Neural cell (in vitro differentiated cells): Measurements from ENCODE around the gene CFAP161. TPM values are rescaled to one million over a fixed set of nuclear protein-coding genes. Genes with fewer than 3 reads are reported as not detected.

Experiments used
- H2AFZ ChIP-seq: fragments of 200-600, 300-800 bp; sonication (generic), shearing (Covaris generic); 2 replicates; pipeline ENCODE4 v1.6.0; 2014; ENCODE audit warnings: low read depth, mild to moderate bottlenecking, antibody characterized with exemption, low read length, moderate library complexity
- H3F3A ChIP-seq: fragments of 200-600 bp; shearing (Covaris generic); 2 replicates; pipeline ENCODE4 v1.6.1; 2016; ENCODE audit warnings: mild to moderate bottlenecking, moderate library complexity, mixed read lengths, antibody characterized with exemption, low read length; ENCODE audit not compliant: insufficient read depth, poor library complexity, severe bottlenecking
- H3K27ac ChIP-seq: fragments of 200-600, 300-800 bp; sonication (generic), shearing (Covaris generic); 2 replicates; pipeline ENCODE4 v1.5.1; 2014; ENCODE audit warnings: mild to moderate bottlenecking, low read length, moderate library complexity
- H3K27me3 ChIP-seq: fragments of 300-800, 200-600 bp; sonication (generic), shearing (Covaris generic); 2 replicates; pipeline ENCODE4 v1.6.0; 2014; ENCODE audit warnings: mild to moderate bottlenecking, low read depth, low read length, moderate library complexity; ENCODE audit not compliant: insufficient read depth
- H3K36me3 ChIP-seq: fragments of 300-800, 200-600 bp; sonication (generic), shearing (Covaris generic); 2 replicates; pipeline ENCODE4 v1.5.1; 2014; ENCODE audit warnings: mild to moderate bottlenecking, antibody characterized with exemption, low read length, moderate library complexity; ENCODE audit not compliant: insufficient read depth
- H3K4me2 ChIP-seq: fragments of 300-800, 200-600 bp; sonication (generic), shearing (Covaris generic); 2 replicates; pipeline ENCODE4 v1.6.0; 2014; ENCODE audit warnings: mild to moderate bottlenecking, low read length
- H3K4me3 ChIP-seq: fragments of 300-800, 200-600 bp; sonication (generic), shearing (Covaris generic); 2 replicates; pipeline ENCODE4 v1.5.1; 2014; ENCODE audit warnings: mild to moderate bottlenecking, low read length, moderate library complexity
- H3K79me2 ChIP-seq: fragments of 200-600 bp; shearing (Covaris generic); replicated peaks from 2 replicates; pipeline ENCODE4 v1.6.0; 2014; ENCODE audit warnings: mild to moderate bottlenecking, low read length, moderate library complexity; ENCODE audit not compliant: insufficient read depth
- H3K9ac ChIP-seq: fragments of 300-800, 200-600 bp; sonication (generic), shearing (Covaris generic); 2 replicates; pipeline ENCODE4 v1.6.1; 2016; ENCODE audit warnings: mild to moderate bottlenecking, low read length, mixed read lengths
- H3K9me2 ChIP-seq: fragments of 200-600 bp; shearing (Covaris generic); 2 replicates; pipeline ENCODE4 v1.6.1; 2016; ENCODE audit warnings: mild to moderate bottlenecking, low read length, mixed read lengths; ENCODE audit not compliant: insufficient read depth
- H3K9me3 ChIP-seq: fragments of 200-600, 300-800 bp; sonication (generic), shearing (Covaris generic); 2 replicates; pipeline ENCODE4 v1.6.1; 2016; ENCODE audit warnings: mild to moderate bottlenecking, mixed run types, low read length, moderate library complexity, mixed read lengths
- H4K20me1 ChIP-seq: fragments of 200-600 bp; shearing (Covaris generic); 2 replicates; pipeline ENCODE4 v1.6.1; 2016; ENCODE audit warnings: mild to moderate bottlenecking, mixed run types; ENCODE audit not compliant: insufficient read depth
- EP300 ChIP-seq: fragments of 450-650 bp; conservative IDR thresholded peaks from 2 replicates; pipeline ENCODE4 v1.6.1; 2014; ENCODE audit warnings: antibody characterized with exemption, mild to moderate bottlenecking, moderate library complexity; ENCODE audit not compliant: poor library complexity, severe bottlenecking
- EZH2 ChIP-seq: fragments of 200-600, 300-800 bp; shearing (Covaris generic), sonication (generic); IDR thresholded peaks from 2 replicates; pipeline ENCODE4 v1.6.1; 2014; ENCODE audit warnings: antibody characterized with exemption, low read length, borderline replicate concordance, mild to moderate bottlenecking; ENCODE audit not compliant: insufficient read depth, poor library complexity, severe bottlenecking
- MXI1 ChIP-seq: fragments of 450-650 bp; conservative IDR thresholded peaks from 2 replicates; pipeline ENCODE4 v1.6.1; 2014; ENCODE audit warnings: antibody characterized with exemption, mild to moderate bottlenecking; ENCODE audit not compliant: poor library complexity, severe bottlenecking
- POLR2AphosphoS5 ChIP-seq: IDR thresholded peaks from 2 replicates; pipeline ENCODE4 v1.6.1; 2012
- RAD21 ChIP-seq: fragments of 450-650 bp; conservative IDR thresholded peaks from 2 replicates; pipeline ENCODE4 v1.6.1; 2014; ENCODE audit warnings: antibody characterized with exemption, mild to moderate bottlenecking, moderate library complexity
- SMC3 ChIP-seq: fragments of 450-650 bp; conservative IDR thresholded peaks from 2 replicates; pipeline ENCODE4 v1.6.1; 2014; ENCODE audit warnings: antibody characterized with exemption, mild to moderate bottlenecking, moderate library complexity; ENCODE audit not compliant: poor library complexity
- TAF1 ChIP-seq: IDR thresholded peaks from 2 replicates; pipeline ENCODE4 v1.6.1; 2012; ENCODE audit warnings: low read depth
- polyA plus RNA-seq: library from polyadenylated mRNA; depleted of rRNA; stranded (reverse); fragments of >200 nt; gene quantifications from 2 replicates; pipeline ENCODE4 v1.2.3, GENCODE V29; 2014
- TF ChIP-seq, protein P1 (sequence below): fragments of 450-650 bp; IDR thresholded peaks from 2 replicates; pipeline ENCODE4 v1.5.1; 2014; ENCODE audit warnings: antibody characterized with exemption, mild to moderate bottlenecking, moderate library complexity; ENCODE audit not compliant: poor library complexity, severe bottlenecking
- TF ChIP-seq, protein P2 (sequence below): IDR thresholded peaks from 2 replicates; pipeline ENCODE4 v1.6.1; 2012; ENCODE audit warnings: borderline replicate concordance

Gene CFAP161
- polyA plus RNA-seq, 1 donor from 2014 or later, result not detected

DNA sequence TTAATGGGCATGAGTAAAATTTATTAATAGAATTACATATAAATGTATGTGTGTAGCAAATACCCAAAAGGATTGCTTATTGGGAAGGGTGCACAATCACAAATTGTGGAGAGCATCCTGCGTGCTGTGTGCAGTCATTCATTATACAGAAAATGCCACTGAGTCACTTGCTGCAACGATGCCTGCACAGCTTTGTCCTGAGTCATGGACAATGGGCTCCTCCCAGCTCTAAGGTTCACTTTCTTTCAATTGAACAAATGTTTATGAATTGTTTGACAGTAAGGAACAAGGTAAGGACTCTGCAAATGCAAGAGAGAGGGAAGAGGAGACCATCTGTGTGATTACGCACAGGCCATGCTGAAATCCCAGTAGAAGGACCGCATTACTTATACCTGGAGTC is 18.7 kb downstream of the CFAP161 start:
- Histone ChIP-seq H2AFZ (no peak overlapping the region), H3K9me3 (no peaks in the 10 kb centered on the region), H3K9me2 (no peaks in the 10 kb centered on the region), H3K27ac (no peak overlapping the region), H3K4me3 (no peak overlapping the region), H4K20me1 (no peaks in the 10 kb centered on the region), H3K9ac (no peak overlapping the region), H3K79me2 (no peaks in the 10 kb centered on the region), H3K27me3 (no peaks in the 10 kb centered on the region), H3F3A (no peaks in the 10 kb centered on the region), H3K4me2 (no peak overlapping the region), H3K36me3 (no peaks in the 10 kb centered on the region)
- TF ChIP-seq, protein P1, sequence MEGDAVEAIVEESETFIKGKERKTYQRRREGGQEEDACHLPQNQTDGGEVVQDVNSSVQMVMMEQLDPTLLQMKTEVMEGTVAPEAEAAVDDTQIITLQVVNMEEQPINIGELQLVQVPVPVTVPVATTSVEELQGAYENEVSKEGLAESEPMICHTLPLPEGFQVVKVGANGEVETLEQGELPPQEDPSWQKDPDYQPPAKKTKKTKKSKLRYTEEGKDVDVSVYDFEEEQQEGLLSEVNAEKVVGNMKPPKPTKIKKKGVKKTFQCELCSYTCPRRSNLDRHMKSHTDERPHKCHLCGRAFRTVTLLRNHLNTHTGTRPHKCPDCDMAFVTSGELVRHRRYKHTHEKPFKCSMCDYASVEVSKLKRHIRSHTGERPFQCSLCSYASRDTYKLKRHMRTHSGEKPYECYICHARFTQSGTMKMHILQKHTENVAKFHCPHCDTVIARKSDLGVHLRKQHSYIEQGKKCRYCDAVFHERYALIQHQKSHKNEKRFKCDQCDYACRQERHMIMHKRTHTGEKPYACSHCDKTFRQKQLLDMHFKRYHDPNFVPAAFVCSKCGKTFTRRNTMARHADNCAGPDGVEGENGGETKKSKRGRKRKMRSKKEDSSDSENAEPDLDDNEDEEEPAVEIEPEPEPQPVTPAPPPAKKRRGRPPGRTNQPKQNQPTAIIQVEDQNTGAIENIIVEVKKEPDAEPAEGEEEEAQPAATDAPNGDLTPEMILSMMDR, result no peak
- TF ChIP-seq SMC3, result no peak
- TF ChIP-seq, protein P2, sequence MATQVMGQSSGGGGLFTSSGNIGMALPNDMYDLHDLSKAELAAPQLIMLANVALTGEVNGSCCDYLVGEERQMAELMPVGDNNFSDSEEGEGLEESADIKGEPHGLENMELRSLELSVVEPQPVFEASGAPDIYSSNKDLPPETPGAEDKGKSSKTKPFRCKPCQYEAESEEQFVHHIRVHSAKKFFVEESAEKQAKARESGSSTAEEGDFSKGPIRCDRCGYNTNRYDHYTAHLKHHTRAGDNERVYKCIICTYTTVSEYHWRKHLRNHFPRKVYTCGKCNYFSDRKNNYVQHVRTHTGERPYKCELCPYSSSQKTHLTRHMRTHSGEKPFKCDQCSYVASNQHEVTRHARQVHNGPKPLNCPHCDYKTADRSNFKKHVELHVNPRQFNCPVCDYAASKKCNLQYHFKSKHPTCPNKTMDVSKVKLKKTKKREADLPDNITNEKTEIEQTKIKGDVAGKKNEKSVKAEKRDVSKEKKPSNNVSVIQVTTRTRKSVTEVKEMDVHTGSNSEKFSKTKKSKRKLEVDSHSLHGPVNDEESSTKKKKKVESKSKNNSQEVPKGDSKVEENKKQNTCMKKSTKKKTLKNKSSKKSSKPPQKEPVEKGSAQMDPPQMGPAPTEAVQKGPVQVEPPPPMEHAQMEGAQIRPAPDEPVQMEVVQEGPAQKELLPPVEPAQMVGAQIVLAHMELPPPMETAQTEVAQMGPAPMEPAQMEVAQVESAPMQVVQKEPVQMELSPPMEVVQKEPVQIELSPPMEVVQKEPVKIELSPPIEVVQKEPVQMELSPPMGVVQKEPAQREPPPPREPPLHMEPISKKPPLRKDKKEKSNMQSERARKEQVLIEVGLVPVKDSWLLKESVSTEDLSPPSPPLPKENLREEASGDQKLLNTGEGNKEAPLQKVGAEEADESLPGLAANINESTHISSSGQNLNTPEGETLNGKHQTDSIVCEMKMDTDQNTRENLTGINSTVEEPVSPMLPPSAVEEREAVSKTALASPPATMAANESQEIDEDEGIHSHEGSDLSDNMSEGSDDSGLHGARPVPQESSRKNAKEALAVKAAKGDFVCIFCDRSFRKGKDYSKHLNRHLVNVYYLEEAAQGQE, result no peak
- no peak for TF ChIP-seq EZH2
- TF ChIP-seq TAF1, result no peak
- no peak for TF ChIP-seq RAD21
- no peak for TF ChIP-seq MXI1
- TF ChIP-seq POLR2AphosphoS5, result no peak

DNA sequence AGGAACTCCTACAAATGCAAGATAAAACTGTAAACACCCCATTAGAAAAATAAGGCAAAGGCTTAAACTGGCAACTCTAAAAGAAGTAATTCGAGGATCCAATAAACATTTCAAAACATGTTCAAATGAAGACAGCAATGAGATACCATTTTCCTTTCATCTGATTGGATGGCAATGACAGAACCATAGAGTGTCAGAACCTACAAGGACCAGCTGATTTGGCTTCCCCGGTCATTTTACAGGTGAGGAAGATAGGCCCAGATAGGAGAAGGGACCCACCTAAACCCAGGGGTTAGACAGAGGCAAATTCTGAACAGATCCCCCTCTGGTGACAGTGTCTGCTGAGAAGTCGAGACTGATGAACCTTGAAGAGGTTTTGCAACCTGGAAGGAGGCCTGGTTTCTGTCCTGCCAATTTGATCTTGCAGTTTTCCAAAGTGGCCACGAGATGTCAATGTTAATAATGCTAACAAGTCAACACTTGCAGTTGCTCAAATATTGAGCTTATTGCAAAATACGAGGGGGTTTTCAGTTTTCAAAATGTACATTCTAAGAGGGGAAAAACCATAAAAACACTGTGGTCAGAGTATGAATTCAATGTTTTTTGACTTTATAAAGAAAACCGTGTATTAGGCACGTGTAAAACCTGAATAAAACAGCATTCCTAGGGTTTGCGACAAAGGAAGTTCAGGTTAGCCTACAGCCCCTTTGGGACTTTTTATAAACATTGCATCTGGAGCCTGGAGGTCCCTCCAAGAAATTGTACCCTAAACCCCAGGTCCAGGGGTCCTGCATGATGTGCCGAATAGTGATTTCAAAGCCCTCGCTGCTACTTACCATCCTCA is 21.5 kb downstream of the CFAP161 start:
- no peaks in the 10 kb centered on the region for H3K79me2 ChIP-seq
- H3K36me3 ChIP-seq, result no peaks in the 10 kb centered on the region
- no peak overlapping the region for H3K27ac ChIP-seq
- H3K9me2 ChIP-seq, result no peaks in the 10 kb centered on the region
- H2AFZ ChIP-seq, result no peak overlapping the region
- H4K20me1 ChIP-seq, result no peaks in the 10 kb centered on the region
- H3K9me3 ChIP-seq, result no peaks in the 10 kb centered on the region
- H3K9ac ChIP-seq, result no peak overlapping the region
- H3K4me2 ChIP-seq, result no peak overlapping the region
- no peak overlapping the region for H3K4me3 ChIP-seq
- H3F3A ChIP-seq, result no peaks in the 10 kb centered on the region
- no peak for TF ChIP-seq EZH2
- peak; percentile 63 for TF ChIP-seq SMC3
- TF ChIP-seq, protein P2, result no peak
- no peak for TF ChIP-seq EP300
- TF ChIP-seq MXI1, result no peak
- TF ChIP-seq, protein P1, result peak; percentile 63
- TF ChIP-seq POLR2AphosphoS5, result no peak
- TF ChIP-seq RAD21, result peak; percentile 50
- no peaks in the 10 kb centered on the region for H3K27me3 ChIP-seq
